ENCODE results near the gene D2HGDH. TPM values are rescaled to one million over a fixed set of nuclear protein-coding genes. Genes with fewer than 3 reads are reported as not detected.

D2HGDH gene
- total and polyA plus RNA-seq, 2 of the 8 experiments (the other 6 are each of a cell fraction or from before 2014, with no cell fraction given), result 3.4 to 8.1 TPM

DNA sequence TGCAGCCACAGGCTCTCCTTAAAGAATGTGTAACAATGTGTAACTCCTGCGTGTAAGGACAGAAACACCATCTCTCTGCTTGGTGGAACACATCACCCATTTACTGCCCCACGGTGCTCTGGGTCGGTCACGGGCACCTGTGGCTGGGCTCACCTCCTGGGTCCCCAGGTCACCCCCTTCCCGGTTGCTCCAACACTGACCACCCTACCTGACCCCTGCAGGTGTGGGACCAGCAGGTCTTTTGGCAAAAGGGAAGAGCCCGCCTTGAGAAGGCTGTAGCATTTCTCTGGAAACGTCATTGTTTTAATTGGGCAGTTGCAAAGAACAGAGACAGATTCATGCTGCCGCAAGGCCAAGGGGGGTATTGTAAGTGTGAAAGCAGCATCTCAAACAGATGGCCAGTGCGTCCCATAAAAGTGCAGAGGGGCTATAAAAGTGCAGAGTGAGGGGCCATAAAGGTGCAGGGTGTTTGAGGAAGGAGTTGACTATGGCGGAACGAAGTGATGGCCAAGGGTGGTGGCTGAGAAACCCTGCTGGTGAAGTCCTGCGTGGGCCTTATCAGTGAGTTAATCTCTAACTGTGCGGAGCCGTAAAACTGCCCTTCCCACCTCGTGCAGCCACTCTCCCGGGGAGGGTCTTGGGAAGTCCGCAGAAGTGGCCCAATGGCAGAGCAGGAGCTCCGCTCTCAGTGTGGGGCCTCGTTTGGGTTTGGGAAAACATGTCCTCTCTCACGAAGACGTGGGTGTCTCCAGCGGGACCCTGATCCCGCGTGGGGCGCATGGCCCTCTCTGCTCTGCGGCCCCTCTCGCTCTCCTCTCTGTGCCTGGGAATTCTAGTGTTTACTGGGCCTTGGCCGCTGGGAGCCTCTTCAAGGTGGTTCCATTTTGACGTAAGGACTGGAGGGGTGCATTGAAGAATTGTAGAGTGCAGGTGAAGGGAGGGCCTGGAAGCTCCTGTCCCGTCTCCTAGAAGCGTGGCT, 60.9 kb downstream of the D2HGDH start:
- no peak overlapping the region for H2BK12ac ChIP-seq (ENCODE audit: low read depth, low read length)
- no peak overlapping the region for H3K14ac ChIP-seq (ENCODE audit: insufficient read length)
- H3K79me2 ChIP-seq (ENCODE audit: control insufficient read depth in 1 of 2, insufficient read depth in 2 of 2, low read length in 2 of 2), result no peaks in the 10 kb centered on the region
- no peak overlapping the region for H3K23ac ChIP-seq (ENCODE audit: insufficient read length)
- peaks cover 2 to 3% of the 10 kb centered on the region in 2 experiments for H3K9me3 ChIP-seq (ENCODE audit: insufficient read depth in 2 of 2, low read depth in 1 of 2, low read length in 1 of 2)
- no peak overlapping the region for H2AFZ ChIP-seq (ENCODE audit: low read length)
- H2BK15ac ChIP-seq (ENCODE audit: low read length), result no peak overlapping the region
- no peaks in the 10 kb centered on the region for H4K20me1 ChIP-seq (replicated peaks in 1 of 2; ENCODE audit: control insufficient read depth in 1 of 2, insufficient read depth in 2 of 2, low read length in 2 of 2)
- H4K91ac ChIP-seq (replicated peaks; ENCODE audit: insufficient read length, low read length), result no peak overlapping the region
- FAIRE-seq (no peak), DNase-seq (ENCODE audit: low read depth in 1 of 2, low spot score in 2 of 2) (no peak)
- H3K27me3 ChIP-seq (replicated peaks in 1 of 4; ENCODE audit: control insufficient read depth in 3 of 4, extremely low read depth in 1 of 4, insufficient read depth in 3 of 4, low read length in 3 of 4), result no peaks in the 10 kb centered on the region
- no peaks in the 10 kb centered on the region for H3K79me1 ChIP-seq (ENCODE audit: low read depth, low read length)
- no peak overlapping the region for H2BK5ac ChIP-seq (ENCODE audit: low read depth, low read length)
- H3K23me2 ChIP-seq (ENCODE audit: low read depth, low read length), result peaks cover 2% of the 10 kb centered on the region; the same call in 1 of the 2 replicates
- H3K9ac ChIP-seq (replicated peaks in 1 of 4; ENCODE audit: extremely low read depth in 1 of 4, low read depth in 3 of 4, low read length in 3 of 4), result no peak overlapping the region
- H2BK20ac ChIP-seq (ENCODE audit: low read length), result no peak overlapping the region
- no peak overlapping the region for H4K5ac ChIP-seq (ENCODE audit: insufficient read length, low read depth, low read length)
- H4K8ac ChIP-seq (ENCODE audit: extremely low read depth, insufficient read depth, low read length), result no peak overlapping the region
- no peak overlapping the region for H2BK120ac ChIP-seq (replicated peaks; ENCODE audit: low read depth, low read length)
- H3K4ac ChIP-seq (replicated peaks; ENCODE audit: insufficient read length, low read depth, low read length), result no peak overlapping the region
- no peak overlapping the region for H2AK5ac ChIP-seq (ENCODE audit: low read depth, low read length)
- no peak overlapping the region for H3K56ac ChIP-seq (replicated peaks; ENCODE audit: insufficient read length, low read depth, low read length)
- 92% methylated on average over 31 of the region's 31 CpGs; no CpG with 5 or more reads in 1 of the 2 experiments for WGBS, 2 experiments (ENCODE audit: extremely low coverage in 1 of 2, insufficient coverage in 1 of 2, insufficient read length in 1 of 2, insufficient replicate concordance in 2 of 2, low coverage in 1 of 2, low lambda C conversion rate in 2 of 2, missing lambda C conversion rate in 1 of 2)
- H3K4me1 ChIP-seq (replicated peaks in 1 of 4; ENCODE audit: control insufficient read depth in 3 of 4, insufficient read depth in 4 of 4, low read length in 3 of 4), result no peaks in the 10 kb centered on the region
- H3K27ac ChIP-seq (ENCODE audit: low read depth, low read length), result no peak overlapping the region
- no peaks in the 10 kb centered on the region for H3K36me3 ChIP-seq (ENCODE audit: control insufficient read depth in 2 of 4, insufficient read depth in 4 of 4, low read length in 3 of 4)
- POLR2A ChIA-PET (ENCODE audit: partially characterized antibody), result interaction anchor here (0.8 to 1.5 kb wide), 4 partner anchors 11 to 94 kb away, joined by 3 to 4 read pairs (median 3); partner anchors contain the start of gene ING5
- no peak overlapping the region for H3K4me2 ChIP-seq (ENCODE audit: insufficient read depth in 1 of 2, low read depth in 2 of 2, low read length in 2 of 2)
- no peak overlapping the region for H3K4me3 ChIP-seq (ENCODE audit: extremely low read depth in 1 of 4, insufficient read depth in 2 of 4, low read depth in 3 of 4, low read length in 4 of 4)
- H3K18ac ChIP-seq (ENCODE audit: extremely low read depth, low read length), result no peak overlapping the region
- CTCF ChIA-PET (ENCODE audit: partially characterized antibody), result no interaction called here
- TF ChIP-seq TAF1 (IDR thresholded peaks at IDR 0.05; ENCODE audit: low read depth, low read length) (no peak), YY1 (IDR thresholded peaks at IDR 0.05; ENCODE audit: low read depth, low read length) (no peak), GABPA (IDR thresholded peaks at IDR 0.05; ENCODE audit: borderline replicate concordance, insufficient read depth, low read length) (no peak), CHD1 (IDR thresholded peaks at IDR 0.05; ENCODE audit: low read depth, low read length) (no peak), SRF (IDR thresholded peaks at IDR 0.05; ENCODE audit: low read depth, low read length) (no peak), TEAD4 (IDR thresholded peaks at IDR 0.05; ENCODE audit: low read depth, low read length) (no peak), KDM4A (IDR thresholded peaks at IDR 0.05; ENCODE audit: low read depth, low read length, severe bottlenecking) (no peak), CTBP2 (IDR thresholded peaks at IDR 0.05; ENCODE audit: borderline replicate concordance, insufficient read depth, insufficient read length, low read length) (no peak), SIX5 (IDR thresholded peaks at IDR 0.05; ENCODE audit: low read depth, low read length) (no peak), GTF2F1 (IDR thresholded peaks at IDR 0.05; ENCODE audit: borderline replicate concordance, low read depth, low read length) (no peak)
- TF ChIP-seq, protein P1, sequence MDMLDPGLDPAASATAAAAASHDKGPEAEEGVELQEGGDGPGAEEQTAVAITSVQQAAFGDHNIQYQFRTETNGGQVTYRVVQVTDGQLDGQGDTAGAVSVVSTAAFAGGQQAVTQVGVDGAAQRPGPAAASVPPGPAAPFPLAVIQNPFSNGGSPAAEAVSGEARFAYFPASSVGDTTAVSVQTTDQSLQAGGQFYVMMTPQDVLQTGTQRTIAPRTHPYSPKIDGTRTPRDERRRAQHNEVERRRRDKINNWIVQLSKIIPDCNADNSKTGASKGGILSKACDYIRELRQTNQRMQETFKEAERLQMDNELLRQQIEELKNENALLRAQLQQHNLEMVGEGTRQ (IDR thresholded peaks at IDR 0.05; ENCODE audit: low read length), result no peak
